Neural progenitor cell (in vitro differentiated cells): ENCODE results near the gene ABCC8.

ENCODE experiments used
- CTCF ChIP-seq: fragments of 200-600 bp; sonication (generic); IDR thresholded peaks from 2 replicates; pipeline ENCODE4 v1.5.1; 2017; ENCODE audit warnings: antibody characterized with exemption, mild to moderate bottlenecking
- EZH2 ChIP-seq: fragments of 200-600 bp; sonication (generic); IDR thresholded peaks from 2 replicates; pipeline ENCODE4 v1.6.1; 2017; ENCODE audit warnings: antibody characterized with exemption, mild to moderate bottlenecking, moderate library complexity
- EZH2phosphoT487 ChIP-seq: fragments of 200-600 bp; sonication (generic); IDR thresholded peaks from 2 replicates; pipeline ENCODE4 v1.6.1; 2017; ENCODE audit warnings: antibody characterized with exemption

DNA sequence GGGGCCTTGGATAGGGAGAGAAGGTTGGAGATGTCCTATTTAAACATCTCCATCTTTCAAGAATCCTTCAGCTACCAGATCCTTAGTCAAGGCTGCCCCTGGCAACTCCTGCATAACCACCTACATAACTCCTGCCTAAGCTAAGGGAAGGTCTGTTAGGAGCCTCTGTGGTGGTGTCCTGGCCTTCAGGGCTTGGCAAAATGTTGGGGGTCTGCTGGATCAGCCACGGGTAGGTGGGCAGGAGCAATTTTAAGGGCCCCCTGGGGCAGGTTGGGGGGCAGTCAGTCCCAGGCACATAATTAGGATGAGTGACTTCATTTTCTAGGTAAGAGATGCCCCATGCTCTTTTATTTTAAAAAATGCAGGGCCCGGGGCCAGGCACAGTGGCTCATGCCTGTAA, 41.7 kb upstream of the ABCC8 start:
- TF ChIP-seq CTCF (no peak), EZH2phosphoT487 (no peak), EZH2 (no peak)
